Effector memory CD8-positive, alpha-beta T cell (primary cell): Measurements from ENCODE around the gene SPCS2.

Source experiments
- ATAC-seq: fragments of 150-1000 bp; cut with Tn5 transposase; replicated peaks from 2 replicates; pipeline ENCODE4 v1.10.0; 2021; ENCODE audit warnings: mild to moderate bottlenecking, moderate library complexity
- DNase-seq, 3 experiments: peaks; one replicate each; pipeline ENCODE4 v3.0.0; 2021
- H3K27ac Mint-ChIP-seq, 2 donors: one replicate each; pipeline ENCODE4 v1.8.0; 2022; ENCODE audit warnings: mild to moderate bottlenecking in 2 of 2, mixed read lengths in 2 of 2, moderate library complexity in 2 of 2
- H3K27me3 Mint-ChIP-seq, 2 donors: one replicate each; pipeline ENCODE4 v1.8.0; 2022; ENCODE audit warnings: mixed read lengths in 2 of 2
- H3K36me3 Mint-ChIP-seq: one replicate; pipeline ENCODE4 v1.8.0; 2022; ENCODE audit warnings: mild to moderate bottlenecking, moderate library complexity, mixed read lengths; ENCODE audit not compliant: insufficient read depth
- H3K4me1 Mint-ChIP-seq, 2 donors: one replicate each; pipeline ENCODE4 v1.8.0; 2022; ENCODE audit warnings: low read depth in 2 of 2, mixed read lengths in 2 of 2
- H3K4me3 Mint-ChIP-seq, 2 donors: one replicate each; pipeline ENCODE4 v1.8.0; 2022; ENCODE audit warnings: mild to moderate bottlenecking in 2 of 2, mixed read lengths in 2 of 2, moderate library complexity in 2 of 2
- H3K9me3 Mint-ChIP-seq, 2 donors: one replicate each; pipeline ENCODE4 v1.8.0; 2022; ENCODE audit warnings: mixed read lengths in 2 of 2

SPCS2 gene

GRCh38 chr11:75023446-75024067 lies 74.5 kb downstream of the SPCS2 start:
- Mint-ChIP-seq H3K9me3 (peaks cover 0 to 2% of the 10 kb centered on the region in 2 donors), H3K4me3 (no peak overlapping the region), H3K4me1 (no peaks in the 10 kb centered on the region), H3K36me3 (no peaks in the 10 kb centered on the region), H3K27me3 (no peaks in the 10 kb centered on the region), H3K27ac (no peak overlapping the region)
- no peak for ATAC-seq
- DNase-seq: no peak

- Mint-ChIP-seq H3K4me1 (no peaks in the 10 kb centered on the region), H3K27me3 (no peaks in the 10 kb centered on the region), H3K36me3 (no peaks in the 10 kb centered on the region), H3K27ac (no peak overlapping the region), H3K9me3 (no peaks in the 10 kb centered on the region), H3K4me3 (no peak overlapping the region)
- ATAC-seq (no peak), DNase-seq (no peak)
Measured at GRCh38 chr11:75024068-75024449, 75.0 kb downstream of the SPCS2 start.

DNA sequence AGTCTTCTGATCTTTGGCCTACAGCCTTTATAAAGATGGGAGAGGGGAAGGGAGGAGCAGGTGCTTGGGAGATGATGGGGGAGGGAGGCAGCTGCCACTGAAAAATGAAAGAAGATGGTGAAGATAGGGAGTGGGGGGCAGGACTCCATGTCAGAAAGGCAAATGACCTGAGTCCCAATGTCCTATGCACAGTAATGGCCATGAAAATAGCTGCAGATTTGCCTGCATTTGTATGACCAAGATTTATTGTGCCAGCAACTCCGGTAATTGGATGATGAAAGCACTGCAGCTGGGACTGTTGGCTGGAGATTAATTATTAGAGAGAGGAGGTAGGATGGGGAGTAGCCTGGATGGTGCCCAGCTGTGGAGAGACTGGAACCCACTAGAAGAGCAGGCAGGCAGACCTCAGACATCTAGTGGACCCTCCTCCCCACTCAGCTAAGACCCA lies 75.7 kb downstream of the SPCS2 start:
- Mint-ChIP-seq H3K4me1 (no peaks in the 10 kb centered on the region), H3K4me3 (no peak overlapping the region)

GRCh38 chr11:75025561-75025960 lies 76.5 kb downstream of the SPCS2 start:
- H3K4me3 Mint-ChIP-seq: no peak overlapping the region
- H3K9me3 Mint-ChIP-seq: no peaks in the 10 kb centered on the region
- DNase-seq (no peak), ATAC-seq (no peak)
- H3K27ac Mint-ChIP-seq: no peak overlapping the region
- peaks cover 0 to 4% of the 10 kb centered on the region in 2 donors for H3K27me3 Mint-ChIP-seq
- no peaks in the 10 kb centered on the region for H3K36me3 Mint-ChIP-seq
- no peaks in the 10 kb centered on the region for H3K4me1 Mint-ChIP-seq

More for the DNA sequence above, 75.7 kb downstream of the SPCS2 start:
- Mint-ChIP-seq H3K9me3 (no peaks in the 10 kb centered on the region), H3K36me3 (no peaks in the 10 kb centered on the region), H3K27ac (no peak overlapping the region), H3K27me3 (peaks cover 0 to 4% of the 10 kb centered on the region in 2 donors)
- DNase-seq (no peak), ATAC-seq (no peak)

DNA sequence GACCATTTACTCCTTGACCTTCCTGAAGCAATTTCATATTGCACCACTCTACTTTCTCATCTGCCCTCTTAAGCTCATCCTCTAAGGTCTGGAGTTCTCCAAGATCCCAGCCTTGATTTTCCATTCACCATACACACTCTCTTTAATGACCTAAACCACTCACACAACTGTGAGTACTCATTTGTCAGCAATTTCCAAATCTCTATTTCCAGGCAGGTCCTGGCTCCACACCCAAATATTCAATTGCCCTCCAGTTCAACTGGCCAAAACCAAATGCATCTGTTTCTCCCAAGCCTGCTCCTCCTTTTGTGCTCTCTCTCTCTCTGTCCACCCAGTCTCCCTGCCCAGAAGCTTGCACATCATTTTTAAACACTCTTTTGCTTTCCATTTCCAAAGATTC lies 79.3 kb downstream of the SPCS2 start:
- DNase-seq: no peak
- Mint-ChIP-seq H3K27me3 (peaks cover 0 to 4% of the 10 kb centered on the region in 2 donors), H3K27ac (no peak overlapping the region), H3K4me1 (no peaks in the 10 kb centered on the region), H3K36me3 (no peaks in the 10 kb centered on the region), H3K4me3 (no peak overlapping the region), H3K9me3 (no peaks in the 10 kb centered on the region)
- no peak for ATAC-seq
